Dendritic cell treated with granulocyte-macrophage colony-stimulating factor and Interleukin-4, amounts not matched to agents 40 ng/mL and 50 ng/mL, for 4 days (primary cell): ENCODE data around the gene LCE5A.
"Not testable (repeated sequence)": the region's sequence is repeated elsewhere in the genome, so short reads cannot be mapped to it uniquely, and the experiment has no call there.

ENCODE experiments used
- H3K27ac Mint-ChIP-seq: one replicate; pipeline ENCODE4 v1.8.0; 2022; ENCODE audit warnings: mild to moderate bottlenecking, mixed read lengths
- H3K27me3 Mint-ChIP-seq: one replicate; pipeline ENCODE4 v1.8.0; 2022; ENCODE audit warnings: mild to moderate bottlenecking, mixed read lengths
- H3K36me3 Mint-ChIP-seq: one replicate; pipeline ENCODE4 v1.8.0; 2022; ENCODE audit warnings: low read depth, mixed read lengths
- H3K4me1 Mint-ChIP-seq: one replicate; pipeline ENCODE4 v1.8.0; 2022; ENCODE audit warnings: low read depth, mixed read lengths
- H3K4me3 Mint-ChIP-seq: one replicate; pipeline ENCODE4 v1.8.0; 2022; ENCODE audit warnings: mild to moderate bottlenecking, moderate library complexity, mixed read lengths
- H3K9me3 Mint-ChIP-seq: one replicate; pipeline ENCODE4 v1.8.0; 2022; ENCODE audit warnings: mixed read lengths
- intact Hi-C: fragments of 100-400 bp; cut with micrococcal nuclease; formaldehyde crosslinking; loops from one replicate; pipeline ENCODE4 v1.15.0; 2022

Gene LCE5A

DNA sequence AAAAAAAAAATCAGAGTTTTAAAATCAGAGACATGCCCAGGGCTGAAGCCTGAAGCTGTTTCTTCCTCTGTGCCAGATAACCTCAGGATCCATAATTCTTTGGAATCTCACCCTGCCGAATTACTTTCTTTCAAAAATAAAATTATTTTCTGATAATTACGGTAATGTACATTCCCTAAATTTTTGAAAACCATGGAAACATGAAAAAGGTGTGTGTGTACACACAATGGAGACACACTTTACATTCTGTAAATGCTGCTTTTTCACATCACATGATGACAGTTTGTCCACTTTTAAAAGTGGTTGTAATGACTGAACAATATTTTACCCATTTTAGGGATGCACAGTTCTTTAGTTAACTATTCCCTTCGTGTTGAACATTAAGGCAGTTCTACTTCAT is 25.2 kb downstream of the LCE5A start:
- Mint-ChIP-seq H3K27me3 (peaks cover 11% of the 10 kb centered on the region), H3K4me3 (no peak overlapping the region), H3K27ac (no peak overlapping the region), H3K36me3 (no peaks in the 10 kb centered on the region), H3K9me3 (peaks cover 9% of the 10 kb centered on the region), H3K4me1 (no peaks in the 10 kb centered on the region)
- intact Hi-C loops, result no loop called here

DNA sequence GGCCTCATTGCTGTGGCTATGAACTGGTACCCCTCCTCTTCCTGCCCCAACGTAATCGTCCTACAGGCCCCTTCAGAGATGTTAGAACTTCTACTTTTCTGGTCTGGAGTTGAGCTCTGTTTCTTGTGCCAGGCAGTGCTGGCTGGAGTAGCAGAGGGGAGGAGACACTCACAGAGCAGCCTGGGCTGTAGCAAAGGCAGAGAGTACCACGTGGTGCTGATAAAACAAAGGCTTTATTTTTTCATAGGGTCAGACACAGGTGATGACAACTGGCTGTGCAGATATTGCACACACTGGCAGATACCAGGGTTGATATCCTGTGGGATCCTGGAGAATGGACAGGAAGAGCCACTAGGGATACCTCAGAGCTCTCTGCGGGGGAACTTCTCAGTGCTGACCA is 26.9 kb downstream of the LCE5A start:
- H3K27ac Mint-ChIP-seq, result no peak overlapping the region
- peaks cover 11% of the 10 kb centered on the region for H3K27me3 Mint-ChIP-seq
- H3K4me3 Mint-ChIP-seq, result no peak overlapping the region
- H3K4me1 Mint-ChIP-seq, result no peaks in the 10 kb centered on the region
- intact Hi-C loops, result no loop called here
- no peaks in the 10 kb centered on the region for H3K9me3 Mint-ChIP-seq
- no peaks in the 10 kb centered on the region for H3K36me3 Mint-ChIP-seq

DNA sequence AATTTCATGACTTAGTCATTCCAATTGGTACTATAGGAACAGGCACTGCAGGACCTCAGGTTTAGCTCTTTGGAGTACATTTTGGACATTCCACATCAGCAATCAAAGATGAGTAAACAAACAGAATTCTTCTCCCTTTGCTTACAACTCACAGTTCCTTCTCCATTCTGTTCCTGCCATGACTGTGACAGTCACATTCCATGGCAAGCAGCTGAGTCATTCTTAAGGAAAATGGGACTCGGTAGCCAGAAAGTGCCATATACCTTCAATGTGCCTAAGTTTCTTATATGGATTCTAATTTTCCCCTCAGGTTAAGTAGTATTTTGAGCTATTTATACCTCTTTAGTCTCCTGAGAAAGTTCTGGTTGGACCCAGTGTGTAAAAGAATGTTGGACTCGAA is 29.3 kb downstream of the LCE5A start:
- intact Hi-C loops, result no loop called here
- Mint-ChIP-seq H3K27ac (no peak overlapping the region), H3K36me3 (no peaks in the 10 kb centered on the region), H3K9me3 (no peaks in the 10 kb centered on the region), H3K4me3 (no peak overlapping the region), H3K27me3 (peaks cover 7% of the 10 kb centered on the region), H3K4me1 (no peaks in the 10 kb centered on the region)

DNA sequence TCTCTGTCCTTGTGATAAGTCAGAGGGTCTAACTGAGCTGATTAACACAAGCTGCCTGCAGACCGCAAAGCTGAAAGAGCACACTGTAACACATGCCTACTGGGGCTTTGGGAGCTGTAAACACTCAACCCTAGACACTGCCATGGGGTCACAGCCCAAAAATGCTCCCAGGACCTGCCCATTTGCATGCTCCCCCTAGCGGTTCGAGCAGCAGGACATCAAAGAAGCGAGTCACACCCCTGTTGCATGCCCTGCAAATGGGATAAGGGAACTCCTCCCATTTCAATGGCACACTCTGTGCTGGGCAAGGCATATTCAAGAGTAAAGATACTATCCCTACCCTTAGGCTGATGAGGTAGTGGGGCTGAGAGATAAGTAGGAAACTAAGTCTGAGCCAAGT is 33.2 kb downstream of the LCE5A start:
- no peaks in the 10 kb centered on the region for H3K9me3 Mint-ChIP-seq
- intact Hi-C loops, result no loop called here
- H3K27ac Mint-ChIP-seq, result no peak overlapping the region

DNA sequence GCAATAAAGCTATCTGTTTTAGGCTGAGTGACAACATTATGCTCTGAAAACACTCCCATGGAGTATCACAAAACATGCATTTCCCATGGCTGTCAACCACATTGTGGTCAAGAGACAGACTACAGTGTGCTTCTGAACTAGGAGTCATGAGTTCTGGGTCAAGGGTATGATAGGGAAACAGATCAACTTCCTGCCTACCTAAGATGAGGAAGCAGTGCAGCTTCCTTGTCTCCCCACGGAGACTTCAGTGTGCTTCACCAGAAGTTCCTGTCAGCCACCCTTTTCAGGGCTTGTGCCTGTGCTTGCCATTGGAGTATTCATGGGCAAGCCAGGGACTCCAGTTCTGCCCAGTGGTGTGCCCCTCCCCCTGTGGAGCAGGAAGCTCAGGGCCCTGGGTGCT is 36.1 kb downstream of the LCE5A start:
- H3K27me3 Mint-ChIP-seq, result peaks cover 5% of the 10 kb centered on the region
- no peak overlapping the region for H3K27ac Mint-ChIP-seq
- H3K36me3 Mint-ChIP-seq, result no peaks in the 10 kb centered on the region
- no peaks in the 10 kb centered on the region for H3K4me1 Mint-ChIP-seq
- intact Hi-C loops, result no loop called here
- no peaks in the 10 kb centered on the region for H3K9me3 Mint-ChIP-seq
- H3K4me3 Mint-ChIP-seq, result no peak overlapping the region

More for the DNA sequence above, 33.2 kb downstream of the LCE5A start:
- H3K36me3 Mint-ChIP-seq, result no peaks in the 10 kb centered on the region
- H3K27me3 Mint-ChIP-seq, result peaks cover 6% of the 10 kb centered on the region
- H3K4me1 Mint-ChIP-seq, result no peaks in the 10 kb centered on the region
- no peak overlapping the region for H3K4me3 Mint-ChIP-seq

DNA sequence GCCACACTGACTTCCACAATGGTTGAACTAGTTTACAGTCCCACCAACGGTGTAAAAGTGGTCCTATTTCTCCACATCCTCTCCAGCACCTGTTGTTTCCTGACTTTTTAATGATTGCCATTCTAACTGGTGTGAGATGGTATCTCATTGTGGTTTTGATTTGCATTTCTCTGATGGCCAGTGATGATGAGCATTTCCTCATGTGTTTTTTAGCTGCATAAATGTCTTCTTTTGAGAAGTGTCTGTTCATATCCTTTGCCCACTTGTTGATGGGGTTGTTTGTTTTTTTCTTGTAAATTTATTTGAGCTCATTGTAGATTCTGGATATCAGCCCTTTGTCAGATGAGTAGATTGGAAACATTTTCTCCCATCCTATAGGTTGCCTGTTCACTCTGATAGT is 37.8 kb downstream of the LCE5A start:
- H3K9me3 Mint-ChIP-seq, H3K27me3 Mint-ChIP-seq, intact Hi-C loops: not testable (repeated sequence)

More for the DNA sequence above, 37.8 kb downstream of the LCE5A start:
- H3K27ac Mint-ChIP-seq, H3K4me1 Mint-ChIP-seq, H3K36me3 Mint-ChIP-seq, H3K4me3 Mint-ChIP-seq: not testable (repeated sequence)
